Adrenal gland (tissue), 12 donors: ENCODE measurements around the gene PBX3. TPM values are rescaled to one million over a fixed set of nuclear protein-coding genes. Genes with fewer than 3 reads are reported as not detected.

ENCODE experiments used
- DNase-seq, 7 donors: peaks; one replicate each; pipeline ENCODE4 v3.0.0-alpha.2; 2019 to 2020
- H3K27ac ChIP-seq, 5 donors: fragments of 200-600 bp; sonication (generic) in 4 of 5; 1 replicate in 3 of 5; 2 replicates in 2 of 5; pipeline versions ENCODE4 v1.5.1 to v1.8.0; 2016 to 2020; ENCODE audit warnings: mild to moderate bottlenecking in 1 of 5
- H3K27me3 ChIP-seq: fragments of 200-600 bp; 2 replicates; pipeline ENCODE4 v1.8.0; 2021
- H3K36me3 ChIP-seq, 2 donors: fragments of 200-600 bp; replicated peaks in 1 of 2; 1 replicate in 1 of 2; 2 replicates in 1 of 2; pipeline versions ENCODE4 v1.5.1 to v1.8.0; 2018 to 2022
- H3K4me1 ChIP-seq, 2 donors: fragments of 200-600 bp; replicated peaks in 1 of 2; 1 replicate in 1 of 2; 2 replicates in 1 of 2; pipeline versions ENCODE4 v1.5.1 to v1.8.0; 2018 to 2021
- H3K4me3 ChIP-seq, 4 donors: fragments of 200-600 bp; sonication (generic) in 3 of 4; one replicate each; pipeline ENCODE4 v1.5.1; 2016 to 2018
- H3K9me3 ChIP-seq, 3 donors: fragments of 200-600 bp; sonication (generic) in 1 of 3; replicated peaks in 1 of 3; 1 replicate in 2 of 3; 2 replicates in 1 of 3; pipeline versions ENCODE4 v1.5.1 to v1.8.0; 2016 to 2021
- CTCF ChIP-seq, 6 experiments: fragments of 450-650 bp in 4 of 6; fragments of 200-600 bp in 2 of 6; sonication (generic) in 1 of 6; IDR thresholded peaks; 1 replicate in 5 of 6; 2 replicates in 1 of 6; pipeline versions ENCODE4 v1.5.1 to v1.8.0; 2016 to 2021; ENCODE audit warnings: antibody characterized with exemption in 6 of 6, mild to moderate bottlenecking in 2 of 6, moderate library complexity in 1 of 6
- POLR2A ChIP-seq, 2 donors: fragments of 450-650 bp; IDR thresholded peaks; one replicate each; pipeline ENCODE4 v1.6.1; 2017; ENCODE audit warnings: antibody characterized with exemption in 2 of 2, mild to moderate bottlenecking in 2 of 2, moderate library complexity in 1 of 2
- WGBS, 4 donors: extraction: QIAGEN DNeasy Blood & Tissue Kit in 2 of 4; methylation state at CpG; one replicate each; pipeline versions ENCODE4 v1.1.5 to v1.1.7; 2013 to 2017; 5-methylcytosine and 5-hydroxymethylcytosine counted together
- intact Hi-C, 2 donors: fragments of 100-400 bp; cut with DNase I; formaldehyde crosslinking; loops; one replicate each; pipeline versions ENCODE4 v1.14.1 to v1.15.0; 2022 to 2023
- polyA plus RNA-seq, 3 donors: library from polyadenylated mRNA; stranded (reverse); fragments of 200-250 nt in 2 of 3; fragments of 350-450 nt in 1 of 3; fragmentation: Illumina TruSeq in 1 of 3; extraction: RNeasy Lipid Tissue Mini Kit (QIAGEN cat#74804) in 1 of 3; gene quantifications; one replicate each; pipeline ENCODE4 v1.2.3, GENCODE V29; 2013 to 2014
- total RNA-seq, 9 donors: library from RNA; depleted of rRNA in 4 of 9; stranded (reverse); fragments of >200 nt in 4 of 9; fragments of 120-200 nt in 1 of 9; fragmentation: NEBNext Ultra II Directional in 1 of 9; extraction: Animal tissue kit (Norgen Biotek cat#: 25700) in 1 of 9; gene quantifications; one replicate each; pipeline versions ENCODE4 v1.1.0 to v1.2.4, GENCODE V29; 2013 to 2023
- donor health status: healthy with polysubstance abuse.
- donor health status: Bipolar disorder and iron deficiency.
- donor health status: DM: yes; HTN: yes; CAD: no.
- donor health status: DM: no; HTN: no; CAD: no.
- donor health status: DM: no; HTN: no; CAD: no.
- donor health status: DM: yes; HTN: yes; CAD: no.

Gene PBX3
- total and polyA plus RNA-seq, 12 donors, result 18.3 to 231 (median 133) TPM

GRCh38 chr9:125995706-125996105 lies 248.5 kb downstream of the PBX3 start:
- TF ChIP-seq POLR2A (IDR thresholded peaks at IDR 0.05) (no peak), CTCF (IDR thresholded peaks at IDR 0.05) (no peak)
- no peak for DNase-seq
- H3K36me3 ChIP-seq, result no peaks in the 10 kb centered on the region
- H3K9me3 ChIP-seq, result no peaks in the 10 kb centered on the region
- H3K27ac ChIP-seq, result no peak overlapping the region
- intact Hi-C loops, result no loop called here
- no peak overlapping the region for H3K4me3 ChIP-seq
- H3K27me3 ChIP-seq, result no peaks in the 10 kb centered on the region
- 73 to 89% (median 84%) methylated on average over 9 to 10 of the region's 10 CpGs for WGBS, 4 donors
- H3K4me1 ChIP-seq, result no peaks in the 10 kb centered on the region

GRCh38 chr9:125996791-125997190 lies 249.6 kb downstream of the PBX3 start:
- TF ChIP-seq CTCF (IDR thresholded peaks at IDR 0.05), result no peak
- no peak for TF ChIP-seq POLR2A (IDR thresholded peaks at IDR 0.05)
- Histone ChIP-seq H3K9me3 (no peaks in the 10 kb centered on the region), H3K27me3 (no peaks in the 10 kb centered on the region), H3K4me1 (no peaks in the 10 kb centered on the region), H3K36me3 (no peaks in the 10 kb centered on the region), H3K4me3 (no peak overlapping the region), H3K27ac (no peak overlapping the region)
- intact Hi-C loops, result no loop called here
- no peak for DNase-seq
- 86 to 90% (median 88%) methylated on average over 9 to 10 of the region's 10 CpGs for WGBS, 4 donors

GRCh38 chr9:125997196-125997823 lies 250.1 kb downstream of the PBX3 start:
- Histone ChIP-seq H3K27ac (no peak overlapping the region), H3K27me3 (no peaks in the 10 kb centered on the region), H3K4me3 (no peak overlapping the region), H3K9me3 (no peaks in the 10 kb centered on the region), H3K36me3 (no peaks in the 10 kb centered on the region), H3K4me1 (no peaks in the 10 kb centered on the region)
- TF ChIP-seq POLR2A (IDR thresholded peaks at IDR 0.05) (no peak), CTCF (IDR thresholded peaks at IDR 0.05) (no peak)
- intact Hi-C loops, result no loop called here
- no peak for DNase-seq
- 85 to 90% (median 90%) methylated on average over 14 to 17 of the region's 17 CpGs for WGBS, 4 donors

GRCh38 chr9:125998837-125999503 lies 251.8 kb downstream of the PBX3 start:
- H3K4me1 ChIP-seq, result no peaks in the 10 kb centered on the region
- no peaks in the 10 kb centered on the region for H3K9me3 ChIP-seq
- no peak for DNase-seq
- intact Hi-C loops, result no loop called here
- H3K27me3 ChIP-seq, result no peaks in the 10 kb centered on the region
- 79 to 89% (median 83%) methylated on average over 16 to 17 of the region's 17 CpGs for WGBS, 4 donors
- no peak overlapping the region for H3K27ac ChIP-seq
- TF ChIP-seq POLR2A (IDR thresholded peaks at IDR 0.05), result no peak
- TF ChIP-seq CTCF (IDR thresholded peaks at IDR 0.05), result no peak
- no peak overlapping the region for H3K4me3 ChIP-seq
- H3K36me3 ChIP-seq, result no peaks in the 10 kb centered on the region
